Right lobe of liver (tissue), 6 donors: Measurements from ENCODE around the gene RPL37A. TPM values are rescaled to one million over a fixed set of nuclear protein-coding genes. Genes with fewer than 3 reads are reported as not detected.
A peak's percentile ranks its signal among the peaks of the same experiment; 100 is the strongest.

Experiments
- ATAC-seq, 4 donors: fragments of 200-7000 bp; cut with Tn5 transposase; one replicate each; pipeline ENCODE4 v1.9.1; 2020; ENCODE audit warnings: mild to moderate bottlenecking in 4 of 4, moderate library complexity in 4 of 4
- DNase-seq, 3 donors: peaks; one replicate each; pipeline ENCODE4 v3.0.0-alpha.2; 2020
- H3K27ac ChIP-seq, 3 donors: fragments of 200-600 bp; one replicate each; pipeline ENCODE4 v1.8.0; 2022
- H3K27me3 ChIP-seq, 2 donors: fragments of 200-600 bp; one replicate each; pipeline ENCODE4 v1.8.0; 2022
- H3K36me3 ChIP-seq, 4 donors: fragments of 200-600 bp; sonication (generic) in 1 of 4; one replicate each; pipeline versions ENCODE4 v1.5.1 to v1.8.0; 2017 to 2022; ENCODE audit warnings: control low read depth in 1 of 4
- H3K4me1 ChIP-seq, 4 donors: fragments of 200-600 bp; sonication (generic) in 1 of 4; one replicate each; pipeline versions ENCODE4 v1.5.1 to v1.8.0; 2017 to 2022; ENCODE audit warnings: control low read depth in 1 of 4
- H3K4me3 ChIP-seq, 3 donors: fragments of 200-600 bp; one replicate each; pipeline ENCODE4 v1.8.0; 2022
- H3K9me3 ChIP-seq, 4 donors: fragments of 200-600 bp; sonication (generic) in 1 of 4; one replicate each; pipeline versions ENCODE4 v1.5.1 to v1.8.0; 2017 to 2022; ENCODE audit warnings: control low read depth in 1 of 4
- POLR2A ChIP-seq: fragments of 450-650 bp; IDR thresholded peaks from one replicate; pipeline ENCODE4 v1.6.1; 2017; ENCODE audit warnings: antibody characterized with exemption, mild to moderate bottlenecking
- WGBS: methylation state at CpG from one replicate; pipeline ENCODE4 v1.1.6; 2018; ENCODE audit warnings: low coverage, low lambda C conversion rate; ENCODE audit not compliant: insufficient coverage; ENCODE audit errors: missing lambda C conversion rate; 5-methylcytosine and 5-hydroxymethylcytosine counted together
- intact Hi-C, 2 donors: fragments of 100-400 bp; cut with DNase I; formaldehyde crosslinking; loops; one replicate each; pipeline versions ENCODE4 v1.11.2 to v1.14.1; 2022
- total RNA-seq, 6 experiments: library from RNA; depleted of rRNA in 2 of 6; stranded (reverse); fragments of >200 nt in 2 of 6; fragmentation: NEBNext Ultra II Directional in 3 of 6; extraction: Animal tissue kit (Norgen Biotek cat#: 25700) in 3 of 6; gene quantifications; one replicate each; pipeline versions ENCODE4 v1.1.0 to v1.2.4, GENCODE V29; 2016 to 2023
- TF ChIP-seq, protein P1 (sequence below), 4 donors: fragments of 200-600 bp in 3 of 4; fragments of 450-650 bp in 1 of 4; IDR thresholded peaks; one replicate each; pipeline versions ENCODE4 v1.5.1 to v1.8.0; 2016 to 2022; ENCODE audit warnings: antibody characterized with exemption in 4 of 4, mild to moderate bottlenecking in 2 of 4
- donor health status: DM: no; HTN: yes; CAD: no.
- donor health status: DM: no; HTN: no; CAD: no.
- donor health status: DM: no; HTN: no; CAD: no.
- donor health status: DM: no; HTN: yes; CAD: no.
- donor health status: DM: no; HTN: yes; CAD: no.

The RPL37A gene
- total RNA-seq, 6 experiments from 2014 or later, result 383 to 894 (median 710) TPM

DNA sequence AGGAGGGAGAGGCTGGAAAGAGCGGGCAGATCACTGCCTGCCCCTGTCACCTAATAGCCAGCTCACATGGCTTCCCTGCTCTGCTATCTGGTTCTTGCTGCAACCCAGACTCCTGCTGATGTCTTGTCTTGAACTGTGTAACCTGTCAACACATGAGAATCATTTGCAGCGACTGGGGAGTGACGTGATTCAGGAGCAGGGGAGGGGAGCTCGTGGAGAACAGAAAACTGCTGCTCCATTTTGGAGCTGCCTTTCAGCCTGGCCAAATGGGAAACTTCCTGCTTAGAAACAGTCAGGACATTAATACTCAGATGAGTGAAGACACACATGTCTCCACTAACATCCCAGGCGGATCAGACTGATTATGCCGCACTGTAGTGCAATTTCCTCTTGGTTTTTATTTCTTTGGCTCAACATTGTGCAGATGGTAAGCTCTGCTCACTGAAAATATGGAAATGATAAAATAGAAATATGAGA is 38.1 kb downstream of the RPL37A start:
- H3K36me3 ChIP-seq, result no peaks in the 10 kb centered on the region
- no peak overlapping the region for H3K4me3 ChIP-seq
- no peak for ATAC-seq
- DNase-seq, result no peak
- no peaks in the 10 kb centered on the region for H3K27me3 ChIP-seq
- no peaks in the 10 kb centered on the region for H3K9me3 ChIP-seq
- H3K27ac ChIP-seq, result no peak overlapping the region
- peaks cover 0 to 27% (median 11%) of the 10 kb centered on the region in 4 donors for H3K4me1 ChIP-seq
- WGBS, result 68% methylated on average over 4 of the region's 6 CpGs
- TF ChIP-seq, protein P1, sequence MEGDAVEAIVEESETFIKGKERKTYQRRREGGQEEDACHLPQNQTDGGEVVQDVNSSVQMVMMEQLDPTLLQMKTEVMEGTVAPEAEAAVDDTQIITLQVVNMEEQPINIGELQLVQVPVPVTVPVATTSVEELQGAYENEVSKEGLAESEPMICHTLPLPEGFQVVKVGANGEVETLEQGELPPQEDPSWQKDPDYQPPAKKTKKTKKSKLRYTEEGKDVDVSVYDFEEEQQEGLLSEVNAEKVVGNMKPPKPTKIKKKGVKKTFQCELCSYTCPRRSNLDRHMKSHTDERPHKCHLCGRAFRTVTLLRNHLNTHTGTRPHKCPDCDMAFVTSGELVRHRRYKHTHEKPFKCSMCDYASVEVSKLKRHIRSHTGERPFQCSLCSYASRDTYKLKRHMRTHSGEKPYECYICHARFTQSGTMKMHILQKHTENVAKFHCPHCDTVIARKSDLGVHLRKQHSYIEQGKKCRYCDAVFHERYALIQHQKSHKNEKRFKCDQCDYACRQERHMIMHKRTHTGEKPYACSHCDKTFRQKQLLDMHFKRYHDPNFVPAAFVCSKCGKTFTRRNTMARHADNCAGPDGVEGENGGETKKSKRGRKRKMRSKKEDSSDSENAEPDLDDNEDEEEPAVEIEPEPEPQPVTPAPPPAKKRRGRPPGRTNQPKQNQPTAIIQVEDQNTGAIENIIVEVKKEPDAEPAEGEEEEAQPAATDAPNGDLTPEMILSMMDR (IDR thresholded peaks at IDR 0.05), result no peak
- no peak for TF ChIP-seq POLR2A
- intact Hi-C loops, result no loop called here

DNA sequence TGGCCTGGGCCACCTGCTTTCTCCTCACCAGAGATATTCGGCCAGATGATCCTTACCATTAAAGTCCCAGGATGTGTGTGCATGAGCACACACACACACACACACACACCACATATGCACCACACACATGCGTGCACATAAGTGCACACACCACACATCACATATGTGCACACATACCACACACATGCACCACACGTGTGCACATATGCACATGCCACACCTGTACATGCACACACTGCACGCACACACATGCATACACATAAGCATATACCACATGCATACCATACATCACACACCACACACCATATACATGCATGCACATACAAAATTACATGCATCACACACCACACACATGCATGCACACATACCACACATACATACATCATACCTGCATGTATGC is 38.7 kb downstream of the RPL37A start:
- H3K27ac ChIP-seq, result no peak overlapping the region

DNA sequence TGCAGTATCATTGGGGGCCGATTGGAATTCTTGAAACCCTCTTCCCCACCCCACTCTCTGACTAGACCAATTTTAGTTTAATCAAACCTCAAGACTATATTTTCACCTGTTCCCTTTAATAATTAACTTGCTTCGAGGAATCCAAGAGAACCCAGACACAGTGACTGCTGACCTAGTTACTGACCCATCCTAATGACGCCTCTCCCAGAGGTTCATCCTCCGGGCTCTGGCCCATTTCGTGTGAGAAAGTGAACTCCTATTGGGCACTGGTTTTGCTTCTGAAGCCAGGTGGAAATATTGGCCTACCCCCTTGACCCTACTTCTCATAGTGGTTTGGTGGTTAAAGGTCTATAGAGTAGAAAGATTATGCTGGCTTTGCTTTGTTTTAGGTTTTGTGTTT is 39.9 kb downstream of the RPL37A start:
- Histone ChIP-seq H3K27ac (peak overlapping the region in 2 of 3 donors; percentile 42 to 66), H3K27me3 (no peaks in the 10 kb centered on the region), H3K9me3 (no peaks in the 10 kb centered on the region), H3K4me1 (peaks cover 0 to 27% (median 11%) of the 10 kb centered on the region in 4 donors), H3K4me3 (no peak overlapping the region), H3K36me3 (no peaks in the 10 kb centered on the region)
- no peak for TF ChIP-seq POLR2A
- TF ChIP-seq, protein P1 (IDR thresholded peaks at IDR 0.05), result no peak
- WGBS, result 37% methylated on average over 5 of the region's 5 CpGs
- ATAC-seq (peak; percentile 46 to 83 (median 75)), DNase-seq (peak in 1 of 3 donors; percentile 68)
- intact Hi-C loops, result no loop called here

More for the DNA sequence above, 38.7 kb downstream of the RPL37A start:
- no peaks in the 10 kb centered on the region for H3K9me3 ChIP-seq
- H3K4me1 ChIP-seq, result peaks cover 0 to 27% (median 11%) of the 10 kb centered on the region in 4 donors
- DNase-seq (no peak), ATAC-seq (no peak)
- no peaks in the 10 kb centered on the region for H3K27me3 ChIP-seq
- 100% methylated on average over 1 of the region's 4 CpGs for WGBS
- H3K36me3 ChIP-seq, result no peaks in the 10 kb centered on the region
- H3K4me3 ChIP-seq, result no peak overlapping the region
- TF ChIP-seq, protein P1 (IDR thresholded peaks at IDR 0.05), result no peak
- no peak for TF ChIP-seq POLR2A
- intact Hi-C loops, result no loop called here

DNA sequence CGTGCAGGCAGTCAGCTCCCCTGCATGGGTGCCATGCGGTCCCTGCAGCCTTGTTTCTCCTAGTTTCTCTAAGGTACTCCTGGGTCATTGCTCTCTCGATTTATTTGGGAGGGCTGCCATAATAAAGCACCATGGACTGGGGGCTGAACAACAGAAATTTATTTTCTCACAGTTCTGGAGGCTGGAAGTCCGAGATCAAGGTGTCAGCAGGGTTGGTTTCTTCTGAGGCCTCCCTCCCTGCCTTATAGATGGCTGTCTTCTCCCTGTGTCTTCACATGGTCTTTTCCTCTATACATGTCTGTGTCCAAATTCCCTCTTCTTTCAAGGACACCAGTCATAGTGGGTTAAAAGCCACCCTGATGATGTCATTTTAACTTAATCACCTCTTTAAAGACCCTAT is 40.5 kb downstream of the RPL37A start:
- WGBS, result 89% methylated on average over 3 of the region's 4 CpGs
- no peak overlapping the region for H3K4me3 ChIP-seq
- intact Hi-C loops, result no loop called here
- no peaks in the 10 kb centered on the region for H3K27me3 ChIP-seq
- no peaks in the 10 kb centered on the region for H3K36me3 ChIP-seq
- H3K4me1 ChIP-seq, result peaks cover 0 to 27% (median 11%) of the 10 kb centered on the region in 4 donors
- ATAC-seq (no peak), DNase-seq (no peak)
- no peak for TF ChIP-seq POLR2A
- TF ChIP-seq, protein P1 (IDR thresholded peaks at IDR 0.05), result no peak
- peak overlapping the region in 2 of 3 donors; percentile 42 to 66 for H3K27ac ChIP-seq
- no peaks in the 10 kb centered on the region for H3K9me3 ChIP-seq
